GM23338 (cell line): ENCODE results near the gene CHMP3. TPM values are rescaled to one million over a fixed set of nuclear protein-coding genes. Genes with fewer than 3 reads are reported as not detected.

Experiments
- ATAC-seq: fragments of 200-7000 bp; cut with Tn5 transposase; 3 replicates; pipeline ENCODE4 v1.9.1; 2020
- DNase-seq: peaks from one replicate; pipeline ENCODE4 v3.0.0-alpha.2; 2015; ENCODE audit warnings: low spot score
- H2AFZ ChIP-seq: fragments of 200-600 bp; sonication (generic); 2 replicates; pipeline ENCODE4 v1.8.0; 2016; ENCODE audit warnings: antibody characterized with exemption, mild to moderate bottlenecking, moderate library complexity
- H3F3A ChIP-seq: fragments of 200-600 bp; sonication (generic); replicated peaks from 2 replicates; pipeline ENCODE4 v1.8.0; 2017; ENCODE audit warnings: antibody characterized with exemption, mixed run types, low read depth
- H3K27ac ChIP-seq: fragments of 200-600 bp; sonication (generic); 2 replicates; pipeline ENCODE4 v1.6.1; 2016; ENCODE audit warnings: low read depth
- H3K27me3 ChIP-seq: fragments of 200-600 bp; sonication (generic); 2 replicates; pipeline ENCODE4 v1.8.0; 2016; ENCODE audit warnings: mild to moderate bottlenecking, mixed run types, moderate library complexity; ENCODE audit not compliant: insufficient read depth
- H3K36me3 ChIP-seq: fragments of 200-600 bp; sonication (generic); 2 replicates; pipeline ENCODE4 v1.8.0; 2016; ENCODE audit warnings: mild to moderate bottlenecking; ENCODE audit not compliant: insufficient read depth
- H3K4me1 ChIP-seq: fragments of 200-600 bp; sonication (generic); 2 replicates; pipeline ENCODE4 v1.8.0; 2016; ENCODE audit warnings: mild to moderate bottlenecking, moderate library complexity; ENCODE audit not compliant: insufficient read depth
- H3K4me2 ChIP-seq: fragments of 200-600 bp; sonication (generic); 2 replicates; pipeline ENCODE4 v1.7.1; 2017; ENCODE audit warnings: mixed run types
- H3K4me3 ChIP-seq: fragments of 200-600 bp; sonication (generic); 2 replicates; pipeline ENCODE4 v1.6.1; 2016; ENCODE audit warnings: mixed run types
- H3K79me2 ChIP-seq: fragments of 200-600 bp; sonication (generic); replicated peaks from 2 replicates; pipeline ENCODE4 v1.8.0; 2017; ENCODE audit warnings: mild to moderate bottlenecking; ENCODE audit not compliant: insufficient read depth
- H3K9me2 ChIP-seq: fragments of 200-600 bp; sonication (generic); 2 replicates; pipeline ENCODE4 v1.8.0; 2017; ENCODE audit not compliant: insufficient read depth
- H4K20me1 ChIP-seq: fragments of 200-600 bp; sonication (generic); replicated peaks from 2 replicates; pipeline ENCODE4 v1.8.0; 2017; ENCODE audit warnings: mild to moderate bottlenecking; ENCODE audit not compliant: insufficient read depth
- H3K27ac Mint-ChIP-seq: 2 replicates; pipeline ENCODE4 v1.8.0; 2020; ENCODE audit warnings: inconsistent platforms, mild to moderate bottlenecking, moderate library complexity, mixed read lengths
- H3K27me3 Mint-ChIP-seq: 3 replicates; pipeline ENCODE4 v1.8.0; 2022; ENCODE audit warnings: low read depth, mild to moderate bottlenecking, moderate library complexity, mixed read lengths, inconsistent platforms; ENCODE audit not compliant: insufficient read depth, poor library complexity
- H3K36me3 Mint-ChIP-seq: 3 replicates; pipeline ENCODE4 v1.8.0; 2021; ENCODE audit warnings: low read depth, mild to moderate bottlenecking, inconsistent platforms, moderate library complexity, mixed read lengths
- H3K4me1 Mint-ChIP-seq: 3 replicates; pipeline ENCODE4 v1.8.0; 2020; ENCODE audit warnings: mild to moderate bottlenecking, inconsistent platforms, mixed read lengths
- H3K4me3 Mint-ChIP-seq: 3 replicates; pipeline ENCODE4 v1.8.0; 2021; ENCODE audit warnings: moderate library complexity, mild to moderate bottlenecking, inconsistent platforms, mixed read lengths
- H3K9me3 Mint-ChIP-seq: 3 replicates; pipeline ENCODE4 v1.8.0; 2020; ENCODE audit warnings: moderate library complexity, mild to moderate bottlenecking, inconsistent platforms, mixed read lengths
- CREB1 ChIP-seq: fragments of 250-450 bp; sonication (Bioruptor Pico); IDR thresholded peaks from 2 replicates; pipeline ENCODE4 v1.5.0; 2020; ENCODE audit warnings: low read depth, mild to moderate bottlenecking, moderate library complexity
- CTCF ChIP-seq, 2 experiments: fragments of 200-600 bp in 1 of 2; sonication (generic) in 1 of 2; conservative IDR thresholded peaks; 2 replicates each; pipeline versions ENCODE4 v1.5.1 to v1.6.1; 2016 to 2017; ENCODE audit warnings: antibody characterized with exemption in 2 of 2, low read depth in 2 of 2, mild to moderate bottlenecking in 2 of 2, moderate library complexity in 1 of 2
- EZH2 ChIP-seq: fragments of 200-600 bp; sonication (generic); IDR thresholded peaks from one replicate; pipeline ENCODE4 v1.8.0; 2017; ENCODE audit warnings: antibody characterized with exemption, mild to moderate bottlenecking, low read depth; ENCODE audit not compliant: unreplicated experiment
- EZH2phosphoT487 ChIP-seq: fragments of 200-600 bp; sonication (generic); IDR thresholded peaks from one replicate; pipeline ENCODE4 v1.8.1; 2018; ENCODE audit warnings: antibody characterized with exemption; ENCODE audit not compliant: unreplicated experiment
- JUNB ChIP-seq: IDR thresholded peaks from one replicate; pipeline ENCODE4 v1.6.1; 2016; ENCODE audit warnings: antibody characterized with exemption; ENCODE audit not compliant: unreplicated experiment
- NANOG ChIP-seq: IDR thresholded peaks from 2 replicates; pipeline ENCODE4 v1.6.1; 2016; ENCODE audit warnings: antibody characterized with exemption, borderline replicate concordance
- POLR2AphosphoS5 ChIP-seq: IDR thresholded peaks from 2 replicates; pipeline ENCODE4 v1.6.1; 2016; ENCODE audit warnings: antibody characterized with exemption, low read depth
- STAT1 ChIP-seq: IDR thresholded peaks from one replicate; pipeline ENCODE4 v1.6.1; 2016; ENCODE audit warnings: antibody characterized with exemption; ENCODE audit not compliant: unreplicated experiment
- ZNF114 ChIP-seq: fragments of 250-450 bp; sonication (Bioruptor Pico); IDR thresholded peaks from 2 replicates; pipeline ENCODE4 v1.5.0; 2020; ENCODE audit warnings: mild to moderate bottlenecking, moderate library complexity
- ZNF331 ChIP-seq: fragments of 250-450 bp; sonication (Bioruptor Pico); IDR thresholded peaks from 2 replicates; pipeline ENCODE4 v1.5.0; 2020; ENCODE audit warnings: low read depth, mild to moderate bottlenecking, moderate library complexity
- ZNF462 ChIP-seq: fragments of 250-450 bp; sonication (Bioruptor Pico); IDR thresholded peaks from 2 replicates; pipeline ENCODE4 v1.5.0; 2020; ENCODE audit warnings: mild to moderate bottlenecking, moderate library complexity
- long read RNA-seq: library from polyadenylated mRNA; unstranded; transcript quantifications from one replicate; pipeline ENCODE4 v2.0.0, GENCODE V29; 2020; ENCODE audit not compliant: unreplicated experiment
- polyA plus RNA-seq: library from polyadenylated mRNA; unstranded; fragments of >200 nt; fragmentation: Nextera tagmentation; extraction: Ambion mirVana; gene quantifications from 2 replicates; pipeline ENCODE4 v1.2.1, GENCODE V29; 2016
- total RNA-seq: library from RNA; depleted of rRNA; stranded (reverse); fragments of >200 nt; shearing (Covaris generic); gene quantifications from 2 replicates; pipeline ENCODE4 v1.2.3, GENCODE V29; 2014; rRNA removed
- TF ChIP-seq, protein P1 (sequence below): IDR thresholded peaks from one replicate; pipeline ENCODE4 v1.6.1; 2018; ENCODE audit warnings: antibody characterized with exemption; ENCODE audit not compliant: unreplicated experiment
- TF ChIP-seq, protein P2 (sequence below): IDR thresholded peaks from 2 replicates; pipeline ENCODE4 v1.6.1; 2016; ENCODE audit warnings: antibody characterized with exemption

Gene CHMP3
- 12.9 and 15.6 TPM in 2 replicates for total RNA-seq
- 15.5 and 16.3 TPM in 2 replicates for polyA plus RNA-seq
- long read RNA-seq, transcript CHMP3-201 (6 exons, 3,171 nt), result major isoform, 15 of 18 reads
- long read RNA-seq, partial matches to known transcripts, result 0 of 18 reads
- long read RNA-seq, other reads (novel, unspliced or antisense), result 2 of 18 reads

DNA sequence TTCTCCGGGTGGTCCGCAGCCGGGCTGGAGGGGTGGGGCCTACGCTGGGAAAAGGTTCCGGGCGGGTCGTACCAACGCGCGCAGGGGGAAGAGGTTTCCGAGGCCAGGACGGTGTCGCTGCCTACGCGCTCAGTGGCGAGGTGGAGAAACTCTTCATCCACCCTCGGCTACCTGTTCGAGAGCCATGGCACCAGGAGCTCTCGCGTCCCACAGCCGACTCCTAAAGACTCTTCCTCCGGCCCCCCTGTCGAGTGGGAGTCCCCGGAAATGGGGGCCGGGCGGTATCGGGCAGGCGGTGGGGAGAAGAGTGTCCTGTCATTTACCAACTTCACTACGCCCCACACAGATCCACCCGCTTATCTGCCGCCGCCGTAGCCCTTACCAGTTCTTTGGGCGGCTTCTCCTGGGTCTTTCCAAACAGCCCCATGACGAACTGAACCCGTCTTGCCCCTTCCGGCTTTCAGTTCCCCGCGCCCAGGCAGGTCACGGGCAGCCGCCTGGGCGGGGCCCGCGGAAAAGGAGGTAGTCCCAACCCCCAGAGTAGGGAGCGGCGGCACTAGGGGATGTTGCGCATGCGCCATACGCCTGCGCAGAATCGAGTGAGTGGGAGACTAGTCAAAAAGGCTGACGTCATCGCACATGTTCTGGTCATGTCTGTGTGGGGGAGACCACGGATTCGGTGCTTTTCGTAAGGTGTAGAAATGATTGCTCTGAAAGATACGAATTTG lies at the start of gene CHMP3:
TSS of gene CHMP3 (minus strand) at position 522 of the 728 bp plus-strand sequence. CDS start at position 427, 95 bp downstream.
- Mint-ChIP-seq H3K4me1 (peaks cover 4% of the 10 kb centered on the region; the same call in 1 of the 3 replicates), H3K36me3 (peaks cover 5% of the 10 kb centered on the region), H3K27me3 (peaks cover 16% of the 10 kb centered on the region), H3K27ac (peak within 1 kb of the TSS; percentile 99), H3K4me3 (peak within 1 kb of the TSS; percentile 96), H3K9me3 (peaks cover 6% of the 10 kb centered on the region; the same call in 2 of the 3 replicates)
- ATAC-seq (peak; percentile 92), DNase-seq (peak; percentile 97)
- peaks cover 45% of the 10 kb centered on the region for H3K79me2 ChIP-seq
- H3K27ac ChIP-seq, result peak within 1 kb of the TSS; percentile 99
- H3K27me3 ChIP-seq, result peaks cover 5% of the 10 kb centered on the region; the same call in 1 of the 2 replicates
- peaks cover 9% of the 10 kb centered on the region for H3K4me1 ChIP-seq
- peak within 1 kb of the TSS; percentile 90 for H3K4me3 ChIP-seq
- peak within 1 kb of the TSS; percentile 93 for H2AFZ ChIP-seq
- H3K4me2 ChIP-seq, result peak within 1 kb of the TSS; percentile 82
- no peaks in the 10 kb centered on the region; the same call in 1 of the 2 replicates for H4K20me1 ChIP-seq
- TF ChIP-seq ZNF331 (CRISPR knock-in tag) (no peak), EZH2 (no peak), STAT1 (no peak), EZH2phosphoT487 (no peak), NANOG (no peak), JUNB (no peak), ZNF462 (CRISPR knock-in tag) (no peak), CTCF (conservative IDR thresholded peaks at IDR 0.05; ENCODE audit: low read depth in 2 of 2) (no peak), ZNF114 (CRISPR knock-in tag) (no peak), CREB1 (peak; percentile 95), POLR2AphosphoS5 (peak; percentile 51; the same call in 1 of the 2 replicates)
- TF ChIP-seq, protein P1, sequence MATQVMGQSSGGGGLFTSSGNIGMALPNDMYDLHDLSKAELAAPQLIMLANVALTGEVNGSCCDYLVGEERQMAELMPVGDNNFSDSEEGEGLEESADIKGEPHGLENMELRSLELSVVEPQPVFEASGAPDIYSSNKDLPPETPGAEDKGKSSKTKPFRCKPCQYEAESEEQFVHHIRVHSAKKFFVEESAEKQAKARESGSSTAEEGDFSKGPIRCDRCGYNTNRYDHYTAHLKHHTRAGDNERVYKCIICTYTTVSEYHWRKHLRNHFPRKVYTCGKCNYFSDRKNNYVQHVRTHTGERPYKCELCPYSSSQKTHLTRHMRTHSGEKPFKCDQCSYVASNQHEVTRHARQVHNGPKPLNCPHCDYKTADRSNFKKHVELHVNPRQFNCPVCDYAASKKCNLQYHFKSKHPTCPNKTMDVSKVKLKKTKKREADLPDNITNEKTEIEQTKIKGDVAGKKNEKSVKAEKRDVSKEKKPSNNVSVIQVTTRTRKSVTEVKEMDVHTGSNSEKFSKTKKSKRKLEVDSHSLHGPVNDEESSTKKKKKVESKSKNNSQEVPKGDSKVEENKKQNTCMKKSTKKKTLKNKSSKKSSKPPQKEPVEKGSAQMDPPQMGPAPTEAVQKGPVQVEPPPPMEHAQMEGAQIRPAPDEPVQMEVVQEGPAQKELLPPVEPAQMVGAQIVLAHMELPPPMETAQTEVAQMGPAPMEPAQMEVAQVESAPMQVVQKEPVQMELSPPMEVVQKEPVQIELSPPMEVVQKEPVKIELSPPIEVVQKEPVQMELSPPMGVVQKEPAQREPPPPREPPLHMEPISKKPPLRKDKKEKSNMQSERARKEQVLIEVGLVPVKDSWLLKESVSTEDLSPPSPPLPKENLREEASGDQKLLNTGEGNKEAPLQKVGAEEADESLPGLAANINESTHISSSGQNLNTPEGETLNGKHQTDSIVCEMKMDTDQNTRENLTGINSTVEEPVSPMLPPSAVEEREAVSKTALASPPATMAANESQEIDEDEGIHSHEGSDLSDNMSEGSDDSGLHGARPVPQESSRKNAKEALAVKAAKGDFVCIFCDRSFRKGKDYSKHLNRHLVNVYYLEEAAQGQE, result no peak
- TF ChIP-seq, protein P2, sequence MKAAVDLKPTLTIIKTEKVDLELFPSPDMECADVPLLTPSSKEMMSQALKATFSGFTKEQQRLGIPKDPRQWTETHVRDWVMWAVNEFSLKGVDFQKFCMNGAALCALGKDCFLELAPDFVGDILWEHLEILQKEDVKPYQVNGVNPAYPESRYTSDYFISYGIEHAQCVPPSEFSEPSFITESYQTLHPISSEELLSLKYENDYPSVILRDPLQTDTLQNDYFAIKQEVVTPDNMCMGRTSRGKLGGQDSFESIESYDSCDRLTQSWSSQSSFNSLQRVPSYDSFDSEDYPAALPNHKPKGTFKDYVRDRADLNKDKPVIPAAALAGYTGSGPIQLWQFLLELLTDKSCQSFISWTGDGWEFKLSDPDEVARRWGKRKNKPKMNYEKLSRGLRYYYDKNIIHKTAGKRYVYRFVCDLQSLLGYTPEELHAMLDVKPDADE, result peak; percentile 61; the same call in 1 of the 2 replicates
- peaks cover 11% of the 10 kb centered on the region for H3K9me2 ChIP-seq
- no peaks in the 10 kb centered on the region for H3F3A ChIP-seq
- H3K36me3 ChIP-seq, result no peaks in the 10 kb centered on the region
